ENCODE measurements around the gene HMGN3. TPM values are rescaled to one million over a fixed set of nuclear protein-coding genes. Genes with fewer than 3 reads are reported as not detected.

The HMGN3 gene
- total and polyA plus RNA-seq, 2 of the 13 experiments (the other 11 are each of a cell fraction or from before 2014, with no cell fraction given), result 67.9 to 145 TPM

GRCh38 chr6:79234150-79235022, at the start of gene HMGN3 (continued):
- TF ChIP-seq ZHX2 (IDR thresholded peaks at IDR 0.05; ENCODE audit: low read depth), result no peak; the same call in 1 of the 2 replicates
- TF ChIP-seq ZHX2 (CRISPR knock-in tag; IDR thresholded peaks at IDR 0.05; ENCODE audit: borderline replicate concordance), result peak; percentile 81
- TF ChIP-seq PAX8 (CRISPR knock-in tag; IDR thresholded peaks at IDR 0.05; ENCODE audit: borderline replicate concordance), result no peak
- peak; percentile 90 for TF ChIP-seq ZNF766 (CRISPR knock-in tag; IDR thresholded peaks at IDR 0.05; ENCODE audit: borderline replicate concordance)
- peak; percentile 93; the same call in 1 of the 2 replicates for TF ChIP-seq ZFP36L1 (CRISPR knock-in tag; IDR thresholded peaks at IDR 0.05)
- TF ChIP-seq ZNF567 (CRISPR knock-in tag; IDR thresholded peaks at IDR 0.05; ENCODE audit: borderline replicate concordance), result no peak
- 0 out of 2 replicates have a peak, but pooled peaks have one; percentile 25 for TF ChIP-seq RELA (CRISPR knock-in tag; IDR thresholded peaks at IDR 0.05)
- peak; percentile 96 for TF ChIP-seq NKX3-1 (CRISPR knock-in tag; IDR thresholded peaks at IDR 0.05)
- no peak for TF ChIP-seq ZBTB39 (CRISPR knock-in tag; IDR thresholded peaks at IDR 0.05)
- TF ChIP-seq SMAD9 (CRISPR knock-in tag; IDR thresholded peaks at IDR 0.05), result no peak
- no peak for TF ChIP-seq ZNF207 (IDR thresholded peaks at IDR 0.05; ENCODE audit: borderline replicate concordance)
- no peak for TF ChIP-seq HNRNPL (IDR thresholded peaks at IDR 0.05; ENCODE audit: low read depth, low read length)
- TF ChIP-seq MIER2 (CRISPR knock-in tag; IDR thresholded peaks at IDR 0.05), result 0 out of 2 replicates have a peak, but pooled peaks have one; percentile 37
- peak; percentile 50; the same call in 1 of the 2 replicates for TF ChIP-seq NFKBIZ (CRISPR knock-in tag; IDR thresholded peaks at IDR 0.05)
- TF ChIP-seq SRSF9 (IDR thresholded peaks at IDR 0.05; ENCODE audit: borderline replicate concordance, insufficient read depth, low read depth, low read length, poor library complexity, severe bottlenecking), result no peak
- no peak for TF ChIP-seq RORA (CRISPR knock-in tag; IDR thresholded peaks at IDR 0.05)
- TF ChIP-seq CHD4 (IDR thresholded peaks at IDR 0.05; ENCODE audit: borderline replicate concordance, low read length), result no peak
- peak; percentile 58; the same call in 1 of the 2 replicates for TF ChIP-seq CBFB (CRISPR knock-in tag; IDR thresholded peaks at IDR 0.05)
- no peak for TF ChIP-seq CENPX (CRISPR knock-in tag; IDR thresholded peaks at IDR 0.05)
- TF ChIP-seq, protein P1, sequence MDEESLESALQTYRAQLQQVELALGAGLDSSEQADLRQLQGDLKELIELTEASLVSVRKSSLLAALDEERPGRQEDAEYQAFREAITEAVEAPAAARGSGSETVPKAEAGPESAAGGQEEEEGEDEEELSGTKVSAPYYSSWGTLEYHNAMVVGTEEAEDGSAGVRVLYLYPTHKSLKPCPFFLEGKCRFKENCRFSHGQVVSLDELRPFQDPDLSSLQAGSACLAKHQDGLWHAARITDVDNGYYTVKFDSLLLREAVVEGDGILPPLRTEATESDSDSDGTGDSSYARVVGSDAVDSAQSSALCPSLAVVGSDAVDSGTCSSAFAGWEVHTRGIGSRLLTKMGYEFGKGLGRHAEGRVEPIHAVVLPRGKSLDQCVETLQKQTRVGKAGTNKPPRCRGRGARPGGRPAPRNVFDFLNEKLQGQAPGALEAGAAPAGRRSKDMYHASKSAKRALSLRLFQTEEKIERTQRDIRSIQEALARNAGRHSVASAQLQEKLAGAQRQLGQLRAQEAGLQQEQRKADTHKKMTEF (CRISPR knock-in tag; IDR thresholded peaks at IDR 0.05), result peak; percentile 84; the same call in 1 of the 2 replicates
- TF ChIP-seq ZNF205 (CRISPR knock-in tag; IDR thresholded peaks at IDR 0.05), result no peak

Measured in HepG2 (cell line).